ENCODE results near the gene SNAPC3. TPM values are rescaled to one million over a fixed set of nuclear protein-coding genes. Genes with fewer than 3 reads are reported as not detected.

Gene SNAPC3
- total RNA-seq, 1 experiment from 2014 or later: 28.0 TPM

DNA sequence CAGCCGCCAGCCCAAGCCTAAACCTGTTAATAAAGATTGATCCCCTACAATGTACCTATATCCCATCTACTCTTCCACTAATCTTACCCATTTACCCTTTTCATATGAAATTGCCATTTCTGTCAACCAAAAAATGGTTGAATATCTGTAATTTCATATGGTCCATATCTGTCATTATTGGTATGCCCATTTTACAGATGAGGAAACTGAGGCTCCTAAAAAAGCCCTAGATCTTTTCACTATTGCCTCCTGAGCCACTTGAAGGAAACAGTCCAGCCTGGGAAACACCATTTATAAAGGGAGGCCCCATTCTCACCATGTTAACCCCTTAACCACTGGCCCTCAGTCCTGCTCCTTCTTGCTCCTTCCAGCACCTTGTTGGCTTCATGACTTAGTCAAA lies 41.2 kb upstream of the SNAPC3 start:
- peaks cover 7 to 9% of the 10 kb centered on the region in 2 experiments; a peak in 3 of 4 replicates for H3K4me1 Mint-ChIP-seq
- WGBS (ENCODE audit: extremely low coverage, insufficient read length, low lambda C conversion rate): no CpG with 5 or more reads among the region's 1 CpG
- no peak overlapping the region for H2AK5ac ChIP-seq (ENCODE audit: insufficient read length, low read length)

More for the DNA sequence above, 41.2 kb upstream of the SNAPC3 start:
- Histone ChIP-seq H2BK20ac (ENCODE audit: low read depth, low read length, poor library complexity, severe bottlenecking) (no peak overlapping the region), H2BK15ac (ENCODE audit: low read depth, low read length) (no peak overlapping the region), H3K18ac (ENCODE audit: insufficient read length, low read depth, low read length) (no peak overlapping the region), H3T11ph (ENCODE audit: low read length) (no peak overlapping the region), H4K91ac (ENCODE audit: insufficient read length, low read depth, low read length) (no peak overlapping the region), H3K4ac (ENCODE audit: low read depth, low read length) (no peak overlapping the region), H3K9ac (ENCODE audit: extremely low read depth, insufficient read length, low read length) (no peak overlapping the region), H3K14ac (ENCODE audit: insufficient read depth, low read length) (no peak overlapping the region), H3K23me2 (ENCODE audit: insufficient read length, low read depth, low read length, poor library complexity, severe bottlenecking) (no peaks in the 10 kb centered on the region), H2BK120ac (ENCODE audit: low read depth, low read length, poor library complexity, severe bottlenecking) (no peak overlapping the region), H2AFZ (ENCODE audit: low read length) (no peak overlapping the region), H2BK5ac (ENCODE audit: insufficient read length, low read length) (no peak overlapping the region), H2BK12ac (ENCODE audit: insufficient read length, low read depth, low read length) (no peak overlapping the region), H3K23ac (ENCODE audit: insufficient read length, low read depth, low read length) (no peak overlapping the region), H3K27me3 (ENCODE audit: insufficient read depth, low read length) (no peaks in the 10 kb centered on the region), H3K4me1 (ENCODE audit: insufficient read depth, low read length) (no peaks in the 10 kb centered on the region), H3K9me3 (ENCODE audit: control insufficient read depth, low read depth, low read length) (no peaks in the 10 kb centered on the region), H4K5ac (ENCODE audit: insufficient read length, low read depth, low read length) (no peak overlapping the region), H3K56ac (ENCODE audit: insufficient read length, low read depth, low read length) (no peak overlapping the region), H4K20me1 (ENCODE audit: control insufficient read depth, insufficient read depth, insufficient read length) (no peaks in the 10 kb centered on the region), H3K4me2 (ENCODE audit: insufficient read depth, insufficient read length, low read length) (no peak overlapping the region), H3K27ac (ENCODE audit: insufficient read length, low read depth, low read length) (no peak overlapping the region), H4K8ac (replicated peaks; ENCODE audit: insufficient read length, low read depth, low read length) (no peak overlapping the region), H3K79me2 (ENCODE audit: insufficient read depth, low read length) (no peaks in the 10 kb centered on the region), H3K79me1 (ENCODE audit: insufficient read depth, low read depth, low read length, poor library complexity, severe bottlenecking) (no peaks in the 10 kb centered on the region)
- no peak for DNase-seq
- Mint-ChIP-seq H3K36me3 (ENCODE audit: insufficient read depth in 1 of 3, low read depth in 3 of 3) (peaks cover 0 to 4% (median 0%) of the 10 kb centered on the region in 3 experiments; a peak in 2 of 7 replicates), H3K27ac (no peak overlapping the region), H3K4me3 (no peak overlapping the region), H3K27me3 (ENCODE audit: low read depth) (no peaks in the 10 kb centered on the region; the same call in 1 of the 2 replicates), H3K9me3 (peaks cover 9 to 10% of the 10 kb centered on the region in 2 experiments; a peak in 3 of 5 replicates)
- TF ChIP-seq, protein P1, sequence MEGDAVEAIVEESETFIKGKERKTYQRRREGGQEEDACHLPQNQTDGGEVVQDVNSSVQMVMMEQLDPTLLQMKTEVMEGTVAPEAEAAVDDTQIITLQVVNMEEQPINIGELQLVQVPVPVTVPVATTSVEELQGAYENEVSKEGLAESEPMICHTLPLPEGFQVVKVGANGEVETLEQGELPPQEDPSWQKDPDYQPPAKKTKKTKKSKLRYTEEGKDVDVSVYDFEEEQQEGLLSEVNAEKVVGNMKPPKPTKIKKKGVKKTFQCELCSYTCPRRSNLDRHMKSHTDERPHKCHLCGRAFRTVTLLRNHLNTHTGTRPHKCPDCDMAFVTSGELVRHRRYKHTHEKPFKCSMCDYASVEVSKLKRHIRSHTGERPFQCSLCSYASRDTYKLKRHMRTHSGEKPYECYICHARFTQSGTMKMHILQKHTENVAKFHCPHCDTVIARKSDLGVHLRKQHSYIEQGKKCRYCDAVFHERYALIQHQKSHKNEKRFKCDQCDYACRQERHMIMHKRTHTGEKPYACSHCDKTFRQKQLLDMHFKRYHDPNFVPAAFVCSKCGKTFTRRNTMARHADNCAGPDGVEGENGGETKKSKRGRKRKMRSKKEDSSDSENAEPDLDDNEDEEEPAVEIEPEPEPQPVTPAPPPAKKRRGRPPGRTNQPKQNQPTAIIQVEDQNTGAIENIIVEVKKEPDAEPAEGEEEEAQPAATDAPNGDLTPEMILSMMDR (conservative IDR thresholded peaks at IDR 0.05): no peak

Data from H9 (cell line).